Measurements from ENCODE around the gene PROK1.
"Not testable (repeated sequence)": the region's sequence is repeated elsewhere in the genome, so short reads cannot be mapped to it uniquely, and the experiment has no call there.

The PROK1 gene, protein sequence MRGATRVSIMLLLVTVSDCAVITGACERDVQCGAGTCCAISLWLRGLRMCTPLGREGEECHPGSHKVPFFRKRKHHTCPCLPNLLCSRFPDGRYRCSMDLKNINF

GRCh38 chr1:110450929-110451328, at the start of gene PROK1:
PROK1 (plus strand) TSS chr1:110451149; CDS start chr1:110451217, 68 bp downstream.
- no peak for DNase-seq

DNA sequence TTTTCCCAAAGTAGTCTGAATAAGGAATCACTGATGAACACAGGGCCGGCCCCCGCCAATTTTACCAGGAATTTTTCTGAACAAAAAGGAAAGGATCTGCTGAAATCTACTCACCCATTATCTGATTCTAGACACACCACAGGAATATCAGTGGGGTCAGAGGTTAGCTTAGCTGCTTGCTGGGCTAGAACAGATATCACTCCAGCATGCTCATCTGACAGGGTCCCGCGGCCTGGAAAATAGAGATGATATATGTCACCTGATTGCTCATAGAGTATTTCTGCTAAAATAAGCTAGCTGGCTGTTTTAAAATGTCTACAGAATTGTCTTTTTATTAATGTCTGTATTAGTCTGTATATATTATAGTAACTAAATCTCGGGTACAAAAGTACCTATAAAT, 47.1 kb upstream of the PROK1 start:
- DNase-seq: no peak

DNA sequence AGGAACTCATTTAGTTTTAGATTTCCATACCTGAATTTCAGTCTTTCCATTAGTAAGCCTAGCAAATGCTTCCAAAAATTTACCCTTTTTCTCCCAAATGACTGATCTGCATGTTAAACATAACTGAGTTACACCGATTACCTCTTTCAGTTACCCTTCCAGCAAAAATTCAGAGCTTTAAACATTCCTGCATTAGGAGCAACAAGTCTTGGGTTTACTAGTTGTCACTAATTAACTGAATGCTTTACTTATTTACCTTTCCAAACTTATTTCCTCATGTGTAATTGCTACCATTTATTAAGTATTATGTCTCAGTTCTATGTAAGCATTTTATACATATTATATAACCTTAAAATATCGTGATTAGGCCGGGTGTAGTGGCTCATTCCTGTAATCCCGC, 46.5 kb upstream of the PROK1 start:
- DNase-seq: no peak

- DNase-seq: not testable (repeated sequence)
Measured at GRCh38 chr1:110406407-110406806, 44.5 kb upstream of the PROK1 start.

DNA sequence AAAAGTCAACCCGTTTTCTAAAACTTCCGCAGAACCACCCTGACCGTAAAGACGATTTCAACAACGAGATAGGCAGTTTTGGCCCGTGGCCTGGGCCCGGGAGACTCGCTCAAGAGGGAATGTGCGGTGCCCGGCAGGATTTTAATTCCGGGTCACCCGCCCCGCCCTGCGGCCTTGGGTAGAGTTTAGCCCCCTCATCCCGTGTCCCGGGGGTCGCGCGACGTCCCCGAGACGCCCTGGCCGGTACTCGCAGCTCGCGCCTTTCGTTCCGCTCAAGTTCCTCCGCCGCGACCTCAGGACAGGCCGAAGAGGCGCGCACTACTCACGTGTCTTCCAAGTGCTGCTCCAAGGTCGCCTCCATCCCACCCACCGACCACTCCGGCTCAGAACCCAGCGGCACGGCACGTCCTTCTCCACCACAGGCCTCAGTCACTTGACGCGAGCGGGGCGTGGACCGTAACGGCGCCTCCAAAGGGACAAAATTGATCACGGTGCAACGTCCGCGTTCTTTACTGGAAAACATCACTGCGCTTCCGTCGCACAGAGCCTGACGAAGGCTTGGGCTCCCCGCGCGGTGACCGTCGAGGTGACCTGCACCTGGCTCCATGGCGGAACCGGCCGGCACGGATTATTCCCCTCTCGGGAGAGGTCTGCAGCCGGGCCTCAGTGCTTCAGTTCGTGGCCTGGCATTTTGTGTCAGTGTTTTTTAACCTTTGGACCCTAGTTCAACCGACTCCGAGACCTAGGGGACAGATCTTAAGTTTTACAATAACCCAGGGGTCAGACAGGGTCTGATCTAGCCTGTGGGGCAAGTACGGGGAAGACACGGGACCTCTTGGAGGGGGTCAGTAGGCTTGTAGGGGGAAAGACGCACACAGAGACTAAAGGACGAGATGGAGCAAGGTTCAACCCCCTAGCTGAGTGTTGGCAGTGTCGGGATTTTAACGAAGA, 43.4 kb upstream of the PROK1 start, which contains the start of gene LAMTOR5:
Gene LAMTOR5, minus strand, starts transcription at position 435 of the 951 bp plus-strand sequence. Its CDS starts 74 bp downstream, at position 361.
- peak; percentile 51 for DNase-seq

DNA sequence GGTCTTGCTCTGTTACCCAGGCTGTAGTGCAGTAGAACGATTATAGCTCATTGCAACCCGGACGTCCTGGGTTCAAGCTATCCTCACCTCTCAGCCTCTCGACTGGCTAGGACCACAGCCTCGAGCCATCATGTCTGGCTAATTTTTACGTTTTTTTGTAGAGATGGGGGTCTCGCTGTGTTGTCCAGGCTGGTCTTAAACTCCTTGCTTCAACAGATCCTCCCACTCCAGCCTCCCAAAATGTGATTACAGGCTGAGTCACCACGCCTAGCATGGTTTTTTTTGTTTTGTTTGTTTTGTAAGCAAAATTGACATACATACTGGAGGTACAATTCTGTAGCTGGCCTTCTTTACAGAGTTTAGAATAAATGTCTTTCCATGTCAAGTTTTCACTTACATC, 42.5 kb upstream of the PROK1 start:
- DNase-seq: no peak

- no peak for DNase-seq
Measured at GRCh38 chr1:110409316-110409715, 41.6 kb upstream of the PROK1 start.

GRCh38 chr1:110411173-110411735, 39.7 kb upstream of the PROK1 start:
- DNase-seq: no peak

DNA sequence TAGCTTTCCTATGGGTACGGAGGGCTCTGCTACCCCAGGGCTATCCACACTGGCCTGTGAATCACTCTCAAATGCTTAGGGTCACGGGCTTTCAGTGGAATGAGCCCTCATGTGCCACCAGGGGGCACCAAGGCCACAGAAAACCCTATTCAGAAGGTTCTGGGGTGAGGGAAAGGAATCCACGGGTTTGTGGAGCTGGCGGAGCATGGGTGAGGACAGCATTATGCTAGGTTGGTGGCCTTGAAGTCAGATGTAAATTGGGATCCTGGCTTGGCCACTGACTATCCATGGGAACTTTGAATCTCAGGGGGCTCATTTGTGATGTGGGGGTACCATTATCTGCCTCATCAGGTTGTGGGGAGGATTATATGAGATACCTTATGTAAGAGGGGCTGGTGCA, 38.4 kb upstream of the PROK1 start:
- DNase-seq: no peak

GRCh38 chr1:110413045-110413444, 37.9 kb upstream of the PROK1 start:
- not testable (repeated sequence) for DNase-seq

DNA sequence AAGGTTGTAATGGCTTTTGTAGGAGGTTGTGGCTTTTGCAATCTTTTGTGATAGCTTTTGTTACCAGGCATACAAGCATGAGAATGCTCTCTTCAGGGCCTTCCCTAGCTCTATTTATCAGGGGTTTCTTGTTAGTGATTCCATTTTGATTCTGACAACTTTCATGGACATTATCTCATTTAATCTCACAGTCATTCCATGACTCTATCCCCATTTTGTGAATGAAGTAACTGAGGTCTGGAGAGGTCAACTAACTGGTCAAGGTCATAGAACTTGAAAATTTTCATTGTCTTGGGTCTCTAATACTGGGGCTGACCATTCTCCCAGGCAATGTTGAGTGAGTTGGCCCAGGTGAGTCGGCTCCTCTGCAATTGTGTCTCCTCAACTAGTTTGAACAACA, 32.2 kb upstream of the PROK1 start:
- DNase-seq: no peak

DNA sequence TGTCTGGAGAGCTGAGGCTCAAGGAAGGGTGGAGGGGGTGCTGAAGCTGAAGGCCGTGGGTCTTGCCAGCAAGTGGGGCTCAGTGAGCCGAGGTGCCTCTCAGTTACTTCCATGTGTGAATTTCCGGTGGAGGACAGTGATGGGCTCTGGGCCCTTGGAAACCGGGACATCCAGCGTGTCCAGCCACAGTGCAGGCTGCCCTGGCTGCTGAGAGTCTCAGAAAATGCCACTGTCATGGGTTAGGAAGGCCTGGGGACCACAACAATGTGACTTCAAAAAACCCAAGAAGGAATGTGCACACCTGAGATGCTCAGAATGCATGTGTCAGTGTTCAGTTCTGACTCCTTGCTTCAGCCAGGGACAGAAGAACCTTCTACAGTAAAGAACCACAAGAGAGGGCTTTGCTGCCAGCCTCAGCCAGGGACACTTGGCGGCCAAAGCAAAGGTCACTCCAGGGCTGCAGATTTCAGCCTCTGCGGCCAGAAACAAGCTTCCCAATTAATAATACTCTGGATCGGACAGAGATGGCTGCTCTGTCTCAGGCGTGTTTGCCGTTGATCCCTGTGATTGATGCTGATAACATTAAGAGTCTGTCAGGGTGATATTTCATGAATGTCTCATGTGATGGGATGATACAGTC, 30.8 kb upstream of the PROK1 start:
- DNase-seq: no peak

DNA sequence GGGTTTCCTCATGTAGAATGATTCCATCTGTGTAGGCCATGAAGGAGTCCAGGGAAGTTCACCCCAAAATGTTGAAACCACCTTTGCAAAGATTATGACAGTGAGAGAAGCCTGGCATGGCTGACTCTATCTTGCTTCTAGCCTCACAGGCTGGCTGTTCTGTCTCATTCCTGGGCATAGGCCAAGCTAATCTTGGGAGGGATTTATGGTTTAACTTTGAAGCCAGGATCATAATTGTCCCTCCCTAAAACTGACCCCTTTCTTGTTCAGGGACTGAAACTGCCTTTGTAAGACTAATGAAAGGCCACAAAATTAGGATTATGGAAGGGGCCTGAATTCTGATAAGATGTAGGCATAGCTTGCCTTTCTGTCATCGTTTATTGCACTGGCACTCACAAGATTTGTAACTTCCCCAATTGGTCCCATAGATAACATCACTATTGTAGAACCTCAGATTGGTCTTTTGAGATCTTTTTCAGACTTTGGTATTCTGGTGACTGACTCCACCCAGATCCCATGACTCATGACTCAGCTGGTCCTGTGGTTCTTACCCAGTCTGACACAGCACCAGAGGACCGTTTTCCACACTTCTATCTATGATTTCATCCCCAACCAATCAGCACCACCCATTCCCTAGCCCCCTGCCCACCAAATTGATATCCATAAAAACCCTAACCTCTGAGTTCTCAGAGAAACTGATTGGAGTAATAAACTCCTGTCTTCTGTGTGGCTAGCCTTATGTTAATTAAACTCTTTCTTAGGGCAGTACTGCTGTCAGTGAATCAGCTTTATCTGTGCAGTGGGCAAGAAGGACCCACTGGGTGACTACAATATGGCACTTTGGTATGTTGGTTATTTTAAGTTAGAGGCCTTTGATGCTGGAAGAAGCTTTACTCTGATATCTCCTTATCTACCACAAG, 29.8 kb upstream of the PROK1 start:
- no peak for DNase-seq

DNA sequence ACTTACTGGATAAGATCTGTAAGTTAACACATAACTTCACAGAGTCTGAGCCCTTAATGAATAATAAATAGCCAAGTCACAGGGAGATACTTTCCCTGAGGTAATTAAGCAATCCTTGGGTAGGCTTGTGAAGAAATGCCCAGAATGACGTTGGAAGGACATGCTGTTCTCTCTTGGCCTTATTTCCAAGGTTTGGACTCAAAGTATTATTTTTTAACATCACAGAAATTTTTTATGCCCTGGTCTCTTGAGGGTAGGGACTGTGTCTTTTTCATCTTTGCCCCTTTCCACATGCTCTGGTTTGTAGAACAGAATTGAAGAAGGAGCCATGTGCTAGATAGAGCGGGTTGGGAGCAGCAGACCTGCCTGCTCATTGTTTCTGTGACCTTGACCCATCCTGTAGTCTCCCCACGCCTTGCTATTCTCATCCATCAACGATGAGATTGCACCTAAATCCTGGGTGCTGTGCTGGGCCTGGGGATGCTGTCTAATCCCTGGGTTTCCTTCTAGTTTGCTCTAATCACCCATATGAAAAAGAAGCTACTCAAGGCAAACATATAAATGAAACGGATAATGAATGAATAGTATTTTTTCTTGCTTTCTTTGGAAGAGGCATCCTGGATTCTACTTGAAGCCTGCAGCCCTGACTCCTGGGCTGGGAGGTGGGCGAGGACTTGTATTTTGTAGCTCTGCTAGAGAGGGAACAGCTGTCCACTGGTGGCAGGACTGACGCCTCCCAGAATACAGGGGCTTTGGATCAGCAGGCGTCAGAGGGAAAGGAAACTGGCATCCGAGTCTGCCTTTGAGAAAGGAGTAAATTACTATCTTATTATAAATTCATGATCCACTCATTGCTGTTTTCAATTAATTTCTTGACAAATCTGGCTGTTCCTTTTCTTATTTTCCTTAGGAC, 26.0 kb upstream of the PROK1 start:
- no peak for DNase-seq

DNA sequence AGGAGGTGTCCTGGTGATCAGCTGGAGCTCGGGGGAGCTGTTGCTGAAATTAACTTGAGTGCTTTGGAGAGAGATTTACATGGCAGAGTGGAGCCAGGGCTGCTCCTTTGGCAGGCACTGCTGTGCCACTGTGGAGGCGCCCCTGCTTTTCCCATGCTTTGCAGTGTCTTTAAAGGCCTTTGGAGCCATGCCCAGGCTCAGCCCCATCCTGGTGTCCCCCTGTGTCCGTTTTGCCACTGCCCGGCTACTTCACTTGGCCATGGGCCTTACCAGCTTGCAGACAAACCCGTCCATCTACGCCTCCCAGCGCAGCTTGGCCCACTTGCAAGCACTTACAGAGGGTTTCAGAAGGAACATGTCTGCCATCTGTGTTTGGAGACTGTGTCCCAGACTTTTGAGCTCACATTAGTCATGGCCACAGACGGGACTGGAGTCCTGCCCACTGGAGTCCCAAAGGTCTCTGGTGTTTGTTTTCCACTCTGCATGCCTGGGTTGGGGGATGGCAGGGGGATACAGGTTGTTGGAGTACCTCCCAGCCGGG, 25.3 kb upstream of the PROK1 start:
- no peak for DNase-seq

DNA sequence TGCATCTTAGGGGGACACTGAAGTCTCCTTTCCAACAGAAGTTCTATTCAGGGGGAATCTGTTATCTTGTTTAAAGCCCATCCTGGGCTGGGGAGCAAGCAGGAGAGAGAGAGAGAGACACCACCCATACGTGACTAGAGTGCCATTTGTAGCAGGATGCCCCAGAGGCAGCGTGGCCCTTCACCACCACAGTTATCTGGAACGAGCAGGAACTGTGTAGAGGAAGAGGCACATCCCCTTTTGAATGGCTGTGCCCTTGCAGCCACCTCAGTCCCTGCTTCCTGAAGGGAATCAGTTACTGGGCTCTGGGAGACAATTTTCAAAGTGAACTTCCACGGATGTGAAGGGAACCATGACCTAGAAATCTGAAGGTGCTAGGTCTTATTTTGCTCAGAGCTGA, 24.1 kb upstream of the PROK1 start:
- no peak for DNase-seq

DNA sequence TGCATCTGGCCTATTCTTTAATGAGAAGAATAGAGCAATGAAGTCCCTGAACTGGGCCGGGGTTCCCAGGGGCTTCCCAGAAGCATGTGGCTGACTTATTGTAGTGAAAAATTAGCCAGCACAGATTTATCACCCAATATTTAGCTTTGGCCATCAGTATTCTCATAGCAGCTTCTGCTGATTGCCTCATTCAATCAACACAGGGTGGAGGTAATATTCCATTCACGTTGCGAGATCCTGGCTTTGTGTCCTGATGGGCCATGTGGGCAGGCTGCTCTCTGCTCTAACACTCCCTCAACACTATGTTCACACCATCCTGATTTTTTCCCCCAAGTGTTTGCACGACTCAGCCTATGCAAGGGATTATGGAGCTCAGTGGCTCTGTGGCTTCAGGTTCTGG, 22.0 kb upstream of the PROK1 start:
- DNase-seq: no peak

GRCh38 chr1:110430366-110430765, 20.6 kb upstream of the PROK1 start:
- no peak for DNase-seq

GRCh38 chr1:110430901-110431300, 20.0 kb upstream of the PROK1 start:
- no peak for DNase-seq

DNA sequence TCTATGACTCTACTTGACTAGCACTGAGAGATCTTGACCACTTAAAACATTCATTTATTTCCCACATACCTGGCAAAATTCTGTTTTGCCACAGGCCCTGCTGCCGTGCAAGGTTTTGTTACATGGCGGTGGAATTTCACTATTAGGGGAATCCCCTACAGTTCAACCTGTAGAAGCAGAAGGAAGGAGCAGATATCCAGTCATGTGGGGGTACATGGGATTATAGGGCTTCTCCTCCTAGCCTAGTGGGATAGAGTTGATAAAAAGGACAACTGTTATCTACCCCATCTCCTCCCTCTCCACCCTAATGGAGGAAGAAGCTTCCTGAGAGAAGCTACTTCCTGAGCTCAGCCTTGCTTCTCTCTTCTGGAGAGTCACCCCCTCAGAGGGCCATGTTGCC, 17.7 kb upstream of the PROK1 start:
- no peak for DNase-seq

GRCh38 chr1:110433803-110434202, 17.1 kb upstream of the PROK1 start:
- no peak for DNase-seq

All from SIG-M5 (cell line).